GM19467 (cell line): ENCODE data around the gene KLHL3.
A peak's percentile ranks its signal among the peaks of the same experiment; 100 is the strongest.
"Not testable (repeated sequence)": the region's sequence is repeated elsewhere in the genome, so short reads cannot be mapped to it uniquely, and the experiment has no call there.

Experiments
- ATAC-seq: cut with Tn5 transposase; IDR thresholded peaks from one replicate; pipeline ENCODE4 v1.9.1; 2021; ENCODE audit warnings: mild to moderate bottlenecking, moderate library complexity; ENCODE audit not compliant: unreplicated experiment

The KLHL3 gene

GRCh38 chr5:137668637-137669036, 67.3 kb downstream of the KLHL3 start:
- ATAC-seq: no peak

GRCh38 chr5:137667341-137667740, 68.5 kb downstream of the KLHL3 start:
- ATAC-seq: no peak

GRCh38 chr5:137666901-137667300, 69.0 kb downstream of the KLHL3 start:
- ATAC-seq: no peak

- ATAC-seq: peak; percentile 15
Measured at GRCh38 chr5:137666461-137666850, 69.4 kb downstream of the KLHL3 start.

GRCh38 chr5:137665678-137666460, 70.0 kb downstream of the KLHL3 start:
- ATAC-seq: peak; percentile 96

- peak; percentile 90 for ATAC-seq
Measured at GRCh38 chr5:137660349-137660817, 75.5 kb downstream of the KLHL3 start.

- no peak for ATAC-seq
Measured at GRCh38 chr5:137659209-137659608, 76.7 kb downstream of the KLHL3 start.

GRCh38 chr5:137658324-137658723, 77.6 kb downstream of the KLHL3 start:
- no peak for ATAC-seq

GRCh38 chr5:137657073-137657472, 78.8 kb downstream of the KLHL3 start:
- no peak for ATAC-seq

GRCh38 chr5:137656558-137656957, 79.3 kb downstream of the KLHL3 start:
- no peak for ATAC-seq

GRCh38 chr5:137651022-137651421, 84.9 kb downstream of the KLHL3 start:
- ATAC-seq: no peak

- ATAC-seq: no peak
Measured at GRCh38 chr5:137649228-137649935, 86.5 kb downstream of the KLHL3 start.

- no peak for ATAC-seq
Measured at GRCh38 chr5:137648361-137648760, 87.5 kb downstream of the KLHL3 start.

GRCh38 chr5:137647401-137647800, 88.5 kb downstream of the KLHL3 start:
- no peak for ATAC-seq

- ATAC-seq: no peak
Measured at GRCh38 chr5:137646761-137647160, 89.1 kb downstream of the KLHL3 start.

GRCh38 chr5:137643081-137643480, 92.8 kb downstream of the KLHL3 start:
- not testable (repeated sequence) for ATAC-seq

GRCh38 chr5:137642091-137642490, 93.8 kb downstream of the KLHL3 start:
- no peak for ATAC-seq

GRCh38 chr5:137641148-137641547, 94.7 kb downstream of the KLHL3 start:
- ATAC-seq: no peak

- no peak for ATAC-seq
Measured at GRCh38 chr5:137639645-137640044, 96.2 kb downstream of the KLHL3 start.

- ATAC-seq: no peak
Measured at GRCh38 chr5:137638841-137639240, 97.0 kb downstream of the KLHL3 start.

GRCh38 chr5:137636830-137637714, 98.8 kb downstream of the KLHL3 start:
- ATAC-seq: no peak
